ENCODE data around the gene BST1. TPM values are rescaled to one million over a fixed set of nuclear protein-coding genes. Genes with fewer than 3 reads are reported as not detected.

The BST1 gene
- total and polyA plus RNA-seq, 2 experiments from 2014 or later = 0.99 to 1.8 TPM

- TF ChIP-seq, protein P1, sequence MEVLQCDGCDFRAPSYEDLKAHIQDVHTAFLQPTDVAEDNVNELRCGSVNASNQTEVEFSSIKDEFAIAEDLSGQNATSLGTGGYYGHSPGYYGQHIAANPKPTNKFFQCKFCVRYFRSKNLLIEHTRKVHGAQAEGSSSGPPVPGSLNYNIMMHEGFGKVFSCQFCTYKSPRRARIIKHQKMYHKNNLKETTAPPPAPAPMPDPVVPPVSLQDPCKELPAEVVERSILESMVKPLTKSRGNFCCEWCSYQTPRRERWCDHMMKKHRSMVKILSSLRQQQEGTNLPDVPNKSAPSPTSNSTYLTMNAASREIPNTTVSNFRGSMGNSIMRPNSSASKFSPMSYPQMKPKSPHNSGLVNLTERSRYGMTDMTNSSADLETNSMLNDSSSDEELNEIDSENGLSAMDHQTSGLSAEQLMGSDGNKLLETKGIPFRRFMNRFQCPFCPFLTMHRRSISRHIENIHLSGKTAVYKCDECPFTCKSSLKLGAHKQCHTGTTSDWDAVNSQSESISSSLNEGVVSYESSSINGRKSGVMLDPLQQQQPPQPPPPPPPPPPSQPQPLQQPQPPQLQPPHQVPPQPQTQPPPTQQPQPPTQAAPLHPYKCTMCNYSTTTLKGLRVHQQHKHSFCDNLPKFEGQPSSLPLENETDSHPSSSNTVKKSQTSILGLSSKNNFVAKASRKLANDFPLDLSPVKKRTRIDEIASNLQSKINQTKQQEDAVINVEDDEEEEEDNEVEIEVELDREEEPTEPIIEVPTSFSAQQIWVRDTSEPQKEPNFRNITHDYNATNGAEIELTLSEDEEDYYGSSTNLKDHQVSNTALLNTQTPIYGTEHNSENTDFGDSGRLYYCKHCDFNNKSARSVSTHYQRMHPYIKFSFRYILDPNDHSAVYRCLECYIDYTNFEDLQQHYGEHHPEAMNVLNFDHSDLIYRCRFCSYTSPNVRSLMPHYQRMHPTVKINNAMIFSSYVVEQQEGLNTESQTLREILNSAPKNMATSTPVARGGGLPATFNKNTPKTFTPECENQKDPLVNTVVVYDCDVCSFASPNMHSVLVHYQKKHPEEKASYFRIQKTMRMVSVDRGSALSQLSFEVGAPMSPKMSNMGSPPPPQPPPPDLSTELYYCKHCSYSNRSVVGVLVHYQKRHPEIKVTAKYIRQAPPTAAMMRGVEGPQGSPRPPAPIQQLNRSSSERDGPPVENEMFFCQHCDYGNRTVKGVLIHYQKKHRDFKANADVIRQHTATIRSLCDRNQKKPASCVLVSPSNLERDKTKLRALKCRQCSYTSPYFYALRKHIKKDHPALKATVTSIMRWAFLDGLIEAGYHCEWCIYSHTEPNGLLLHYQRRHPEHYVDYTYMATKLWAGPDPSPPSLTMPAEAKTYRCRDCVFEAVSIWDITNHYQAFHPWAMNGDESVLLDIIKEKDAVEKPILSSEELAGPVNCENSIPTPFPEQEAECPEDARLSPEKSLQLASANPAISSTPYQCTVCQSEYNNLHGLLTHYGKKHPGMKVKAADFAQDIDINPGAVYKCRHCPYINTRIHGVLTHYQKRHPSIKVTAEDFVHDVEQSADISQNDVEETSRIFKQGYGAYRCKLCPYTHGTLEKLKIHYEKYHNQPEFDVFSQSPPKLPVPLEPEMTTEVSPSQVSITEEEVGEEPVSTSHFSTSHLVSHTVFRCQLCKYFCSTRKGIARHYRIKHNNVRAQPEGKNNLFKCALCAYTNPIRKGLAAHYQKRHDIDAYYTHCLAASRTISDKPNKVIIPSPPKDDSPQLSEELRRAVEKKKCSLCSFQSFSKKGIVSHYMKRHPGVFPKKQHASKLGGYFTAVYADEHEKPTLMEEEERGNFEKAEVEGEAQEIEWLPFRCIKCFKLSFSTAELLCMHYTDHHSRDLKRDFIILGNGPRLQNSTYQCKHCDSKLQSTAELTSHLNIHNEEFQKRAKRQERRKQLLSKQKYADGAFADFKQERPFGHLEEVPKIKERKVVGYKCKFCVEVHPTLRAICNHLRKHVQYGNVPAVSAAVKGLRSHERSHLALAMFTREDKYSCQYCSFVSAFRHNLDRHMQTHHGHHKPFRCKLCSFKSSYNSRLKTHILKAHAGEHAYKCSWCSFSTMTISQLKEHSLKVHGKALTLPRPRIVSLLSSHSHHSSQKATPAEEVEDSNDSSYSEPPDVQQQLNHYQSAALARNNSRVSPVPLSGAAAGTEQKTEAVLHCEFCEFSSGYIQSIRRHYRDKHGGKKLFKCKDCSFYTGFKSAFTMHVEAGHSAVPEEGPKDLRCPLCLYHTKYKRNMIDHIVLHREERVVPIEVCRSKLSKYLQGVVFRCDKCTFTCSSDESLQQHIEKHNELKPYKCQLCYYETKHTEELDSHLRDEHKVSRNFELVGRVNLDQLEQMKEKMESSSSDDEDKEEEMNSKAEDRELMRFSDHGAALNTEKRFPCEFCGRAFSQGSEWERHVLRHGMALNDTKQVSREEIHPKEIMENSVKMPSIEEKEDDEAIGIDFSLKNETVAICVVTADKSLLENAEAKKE (CRISPR knock-in tag; IDR thresholded peaks at IDR 0.05) = no peak
- TF ChIP-seq CTCF (conservative IDR thresholded peaks at IDR 0.05; ENCODE audit: low read depth in 2 of 2) (no peak), NANOG (IDR thresholded peaks at IDR 0.05; ENCODE audit: borderline replicate concordance) (no peak), ZNF331 (CRISPR knock-in tag; IDR thresholded peaks at IDR 0.05; ENCODE audit: low read depth) (no peak), POLR2AphosphoS5 (IDR thresholded peaks at IDR 0.05; ENCODE audit: low read depth) (no peak), EZH2 (IDR thresholded peaks at IDR 0.05; ENCODE audit: low read depth, unreplicated experiment) (no peak), STAT1 (IDR thresholded peaks at IDR 0.05; ENCODE audit: unreplicated experiment) (no peak), ZNF114 (CRISPR knock-in tag; IDR thresholded peaks at IDR 0.05) (no peak)
- TF ChIP-seq, protein P2, sequence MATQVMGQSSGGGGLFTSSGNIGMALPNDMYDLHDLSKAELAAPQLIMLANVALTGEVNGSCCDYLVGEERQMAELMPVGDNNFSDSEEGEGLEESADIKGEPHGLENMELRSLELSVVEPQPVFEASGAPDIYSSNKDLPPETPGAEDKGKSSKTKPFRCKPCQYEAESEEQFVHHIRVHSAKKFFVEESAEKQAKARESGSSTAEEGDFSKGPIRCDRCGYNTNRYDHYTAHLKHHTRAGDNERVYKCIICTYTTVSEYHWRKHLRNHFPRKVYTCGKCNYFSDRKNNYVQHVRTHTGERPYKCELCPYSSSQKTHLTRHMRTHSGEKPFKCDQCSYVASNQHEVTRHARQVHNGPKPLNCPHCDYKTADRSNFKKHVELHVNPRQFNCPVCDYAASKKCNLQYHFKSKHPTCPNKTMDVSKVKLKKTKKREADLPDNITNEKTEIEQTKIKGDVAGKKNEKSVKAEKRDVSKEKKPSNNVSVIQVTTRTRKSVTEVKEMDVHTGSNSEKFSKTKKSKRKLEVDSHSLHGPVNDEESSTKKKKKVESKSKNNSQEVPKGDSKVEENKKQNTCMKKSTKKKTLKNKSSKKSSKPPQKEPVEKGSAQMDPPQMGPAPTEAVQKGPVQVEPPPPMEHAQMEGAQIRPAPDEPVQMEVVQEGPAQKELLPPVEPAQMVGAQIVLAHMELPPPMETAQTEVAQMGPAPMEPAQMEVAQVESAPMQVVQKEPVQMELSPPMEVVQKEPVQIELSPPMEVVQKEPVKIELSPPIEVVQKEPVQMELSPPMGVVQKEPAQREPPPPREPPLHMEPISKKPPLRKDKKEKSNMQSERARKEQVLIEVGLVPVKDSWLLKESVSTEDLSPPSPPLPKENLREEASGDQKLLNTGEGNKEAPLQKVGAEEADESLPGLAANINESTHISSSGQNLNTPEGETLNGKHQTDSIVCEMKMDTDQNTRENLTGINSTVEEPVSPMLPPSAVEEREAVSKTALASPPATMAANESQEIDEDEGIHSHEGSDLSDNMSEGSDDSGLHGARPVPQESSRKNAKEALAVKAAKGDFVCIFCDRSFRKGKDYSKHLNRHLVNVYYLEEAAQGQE (IDR thresholded peaks at IDR 0.05; ENCODE audit: unreplicated experiment) = no peak
These were observed 16.6 kb downstream of the BST1 start (continued) for GRCh38 chr4:15719506-15719905.

Data from GM23338 (cell line).